ENCODE results near the gene TMPRSS9. TPM values are rescaled to one million over a fixed set of nuclear protein-coding genes. Genes with fewer than 3 reads are reported as not detected.

The TMPRSS9 gene
- polyA plus RNA-seq, 3 donors, result 0.12 to 0.30 TPM; not detected in 1

DNA sequence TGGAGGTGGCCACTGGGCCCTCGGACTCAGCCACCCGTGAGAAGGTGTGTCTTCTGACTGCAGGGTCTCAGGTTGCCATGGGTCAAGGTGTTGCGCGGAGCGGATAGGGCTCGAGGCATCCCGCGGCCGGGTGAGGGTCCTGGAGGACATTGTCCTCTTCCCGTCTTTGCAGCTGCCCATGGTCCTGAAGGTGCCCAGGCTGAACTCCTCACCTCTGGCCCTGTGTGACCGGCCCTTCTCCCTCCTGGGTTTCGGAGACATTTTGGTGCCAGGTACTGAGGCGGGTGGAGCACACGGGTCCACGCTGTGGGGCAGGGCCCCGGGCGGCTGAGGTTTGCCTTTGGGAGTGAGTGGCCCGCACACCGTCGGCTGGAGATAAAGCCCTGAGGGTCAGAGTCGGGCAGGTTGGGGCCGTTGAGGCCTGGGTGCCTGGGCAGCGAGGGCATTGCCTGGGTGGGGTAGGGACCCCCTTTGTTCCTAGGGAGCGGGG is 15.6 kb upstream of the TMPRSS9 start:
- Mint-ChIP-seq H3K27ac (no peak overlapping the region), H3K4me3 (no peak overlapping the region), H3K27me3 (ENCODE audit: low read depth in 3 of 3) (peaks cover 0 to 1% (median 0%) of the 10 kb centered on the region in 3 donors), H3K9me3 (no peaks in the 10 kb centered on the region), H3K36me3 (peaks cover 12 to 17% of the 10 kb centered on the region in 2 donors), H3K4me1 (no peaks in the 10 kb centered on the region)
- peaks cover 10 to 20% of the 10 kb centered on the region in 2 donors for H3K36me3 ChIP-seq (replicated peaks in 1 of 2; ENCODE audit: control insufficient read depth in 1 of 2, insufficient read depth in 2 of 2, low read length in 2 of 2)
- H3K9ac ChIP-seq (ENCODE audit: insufficient read depth, low read length, poor library complexity, severe bottlenecking), result no peak overlapping the region
- intact Hi-C loops (cut with micrococcal nuclease), result no loop called here
- H3K9me3 ChIP-seq (replicated peaks in 1 of 2; ENCODE audit: control insufficient read depth in 1 of 2, insufficient read depth in 1 of 2, low read length in 2 of 2), result no peaks in the 10 kb centered on the region
- no peaks in the 10 kb centered on the region for H3K79me2 ChIP-seq (ENCODE audit: insufficient read depth, low read length)
- no peak overlapping the region for H2AFZ ChIP-seq (ENCODE audit: insufficient read depth, low read depth, low read length, poor library complexity, severe bottlenecking)
- no peak overlapping the region for H3K4me3 ChIP-seq (replicated peaks in 1 of 3; ENCODE audit: low read depth in 2 of 3, low read length in 3 of 3)
- 98% methylated on average over 24 of the region's 24 CpGs for WGBS (ENCODE audit: insufficient coverage)
- H4K20me1 ChIP-seq (ENCODE audit: insufficient read depth, low read length), result no peaks in the 10 kb centered on the region
- no peak overlapping the region for H3K4me2 ChIP-seq (replicated peaks; ENCODE audit: extremely low read depth, low read length, poor library complexity, severe bottlenecking)
- no peak overlapping the region for H3K27ac ChIP-seq (ENCODE audit: low read depth in 1 of 2, low read length in 2 of 2)
- no peaks in the 10 kb centered on the region for H3K27me3 ChIP-seq (ENCODE audit: control insufficient read depth in 2 of 2, insufficient read depth in 2 of 2, low read length in 2 of 2)
- DNase-seq, result no peak
- no peaks in the 10 kb centered on the region for H3K4me1 ChIP-seq (ENCODE audit: control insufficient read depth in 1 of 2, insufficient read depth in 2 of 2, low read length in 2 of 2)
- TF ChIP-seq CTCF (IDR thresholded peaks at IDR 0.05), result no peak

- peaks cover 0 to 1% (median 0%) of the 10 kb centered on the region in 3 donors for H3K27me3 Mint-ChIP-seq (ENCODE audit: low read depth in 3 of 3)
- H3K9me3 ChIP-seq (replicated peaks in 1 of 2; ENCODE audit: control insufficient read depth in 1 of 2, insufficient read depth in 1 of 2, low read length in 2 of 2), result no peaks in the 10 kb centered on the region
Observed at GRCh38 chr19:2345076-2345475, 15.0 kb upstream of the TMPRSS9 start.

More at GRCh38 chr19:2345076-2345475, 15.0 kb upstream of the TMPRSS9 start:
- TF ChIP-seq CTCF (IDR thresholded peaks at IDR 0.05), result no peak
- Histone ChIP-seq H4K20me1 (ENCODE audit: insufficient read depth, low read length) (no peaks in the 10 kb centered on the region), H3K4me1 (ENCODE audit: control insufficient read depth in 1 of 2, insufficient read depth in 2 of 2, low read length in 2 of 2) (no peaks in the 10 kb centered on the region), H3K27me3 (ENCODE audit: control insufficient read depth in 2 of 2, insufficient read depth in 2 of 2, low read length in 2 of 2) (no peaks in the 10 kb centered on the region), H3K36me3 (replicated peaks in 1 of 2; ENCODE audit: control insufficient read depth in 1 of 2, insufficient read depth in 2 of 2, low read length in 2 of 2) (peaks cover 9 to 20% of the 10 kb centered on the region in 2 donors), H3K79me2 (ENCODE audit: insufficient read depth, low read length) (no peaks in the 10 kb centered on the region), H2AFZ (ENCODE audit: insufficient read depth, low read depth, low read length, poor library complexity, severe bottlenecking) (no peak overlapping the region), H3K27ac (ENCODE audit: low read depth in 1 of 2, low read length in 2 of 2) (no peak overlapping the region), H3K4me2 (replicated peaks; ENCODE audit: extremely low read depth, low read length, poor library complexity, severe bottlenecking) (no peak overlapping the region), H3K9ac (ENCODE audit: insufficient read depth, low read length, poor library complexity, severe bottlenecking) (no peak overlapping the region), H3K4me3 (replicated peaks in 1 of 3; ENCODE audit: low read depth in 2 of 3, low read length in 3 of 3) (no peak overlapping the region)
- DNase-seq, result no peak
- peaks cover 12 to 15% of the 10 kb centered on the region in 2 donors for H3K36me3 Mint-ChIP-seq
- no peaks in the 10 kb centered on the region for H3K4me1 Mint-ChIP-seq
- peak overlapping the region in 1 of 7 donors; percentile 35 for H3K27ac Mint-ChIP-seq
- intact Hi-C loops (cut with micrococcal nuclease), result no loop called here
- 94% methylated on average over 15 of the region's 17 CpGs for WGBS (ENCODE audit: insufficient coverage)
- H3K9me3 Mint-ChIP-seq, result no peaks in the 10 kb centered on the region
- H3K4me3 Mint-ChIP-seq, result no peak overlapping the region
